ENCODE results near the gene GLP1R.
A peak's percentile ranks its signal among the peaks of the same experiment; 100 is the strongest.

Gene GLP1R

GRCh38 chr6:39075807-39076622 is 27.4 kb downstream of the GLP1R start:
- no peak for TF ChIP-seq CTCF (IDR thresholded peaks at IDR 0.05; ENCODE audit: borderline replicate concordance, control extremely low read depth, extremely low read depth, insufficient read depth, missing control alignments)
- in situ Hi-C loops (cut with MboI; ENCODE audit: low sequenced_read_pairs, unreplicated experiment) = no loop called here
- DNase-seq (ENCODE audit: low spot score) = peak; percentile 16

GRCh38 chr6:39076623-39077535 is 28.3 kb downstream of the GLP1R start:
- in situ Hi-C loops (cut with MboI; ENCODE audit: low sequenced_read_pairs, unreplicated experiment) = no loop called here
- TF ChIP-seq CTCF (IDR thresholded peaks at IDR 0.05; ENCODE audit: borderline replicate concordance, control extremely low read depth, extremely low read depth, insufficient read depth, missing control alignments) = no peak
- peak; percentile 35 for DNase-seq (ENCODE audit: low spot score)

GRCh38 chr6:39077882-39078594 is 29.5 kb downstream of the GLP1R start:
- TF ChIP-seq CTCF (IDR thresholded peaks at IDR 0.05; ENCODE audit: borderline replicate concordance, control extremely low read depth, extremely low read depth, insufficient read depth, missing control alignments) = no peak
- peak; percentile 14 for DNase-seq (ENCODE audit: low spot score)
- in situ Hi-C loops (cut with MboI; ENCODE audit: low sequenced_read_pairs, unreplicated experiment) = no loop called here

- no peak for TF ChIP-seq CTCF (IDR thresholded peaks at IDR 0.05; ENCODE audit: borderline replicate concordance, control extremely low read depth, extremely low read depth, insufficient read depth, missing control alignments)
- DNase-seq (ENCODE audit: low spot score) = peak; percentile 11
- in situ Hi-C loops (cut with MboI; ENCODE audit: low sequenced_read_pairs, unreplicated experiment) = no loop called here
These were observed 30.1 kb downstream of the GLP1R start for GRCh38 chr6:39078695-39079094.

GRCh38 chr6:39079197-39080125 is 30.9 kb downstream of the GLP1R start:
- no peak for TF ChIP-seq CTCF (IDR thresholded peaks at IDR 0.05; ENCODE audit: borderline replicate concordance, control extremely low read depth, extremely low read depth, insufficient read depth, missing control alignments)
- DNase-seq (ENCODE audit: low spot score) = peak; percentile 11
- in situ Hi-C loops (cut with MboI; ENCODE audit: low sequenced_read_pairs, unreplicated experiment) = no loop called here
